Astrocyte of the cerebellum (primary cell): ENCODE data around the gene NLRP9.

Source experiments
- DNase-seq: peaks from one replicate; pipeline ENCODE4 v3.0.0-alpha.2; 2011; ENCODE audit warnings: low read depth
- H3K4me3 ChIP-seq: 2 replicates; pipeline ENCODE4 v1.5.1; 2011; ENCODE audit warnings: mild to moderate bottlenecking, low read depth, low read length, moderate library complexity
- CTCF ChIP-seq: IDR thresholded peaks from 2 replicates; pipeline ENCODE4 v1.5.1; 2012; ENCODE audit warnings: low read length, low read depth, moderate library complexity, mild to moderate bottlenecking; ENCODE audit errors: missing control alignments
- in situ Hi-C: cut with HindIII; loops from 2 replicates; pipeline ENCODE4 v1.10.0; 2017; ENCODE audit warnings: low sequenced_read_pairs

NLRP9 gene

GRCh38 chr19:55676889-55677505 lies 61.2 kb downstream of the NLRP9 start:
- H3K4me3 ChIP-seq: peak overlapping the region; percentile 59
- no peak for DNase-seq
- TF ChIP-seq CTCF: no peak
- in situ Hi-C loops: no loop called here

GRCh38 chr19:55676383-55676782 lies 61.8 kb downstream of the NLRP9 start:
- peak overlapping the region; percentile 59 for H3K4me3 ChIP-seq
- no peak for DNase-seq
- in situ Hi-C loops: no loop called here
- no peak for TF ChIP-seq CTCF

- in situ Hi-C loops: no loop called here
- no peak for TF ChIP-seq CTCF
- no peak for DNase-seq
Observed at GRCh38 chr19:55675661-55676354, 62.4 kb downstream of the NLRP9 start.

GRCh38 chr19:55674841-55675660 lies 63.2 kb downstream of the NLRP9 start, which contains the start of gene EPN1:
Gene EPN1 (plus strand): TSS chr19:55675226. CDS start chr19:55678628, 3,402 bp downstream.
- DNase-seq: peak; percentile 91
- no peak for TF ChIP-seq CTCF
- peak within 1 kb of the TSS; percentile 59 for H3K4me3 ChIP-seq
- in situ Hi-C loops: no loop called here

More at GRCh38 chr19:55675661-55676354, 62.4 kb downstream of the NLRP9 start:
- peak overlapping the region; percentile 59 for H3K4me3 ChIP-seq

GRCh38 chr19:55674459-55674840 lies 63.8 kb downstream of the NLRP9 start:
- in situ Hi-C loops: no loop called here
- no peak for DNase-seq
- H3K4me3 ChIP-seq: peak overlapping the region; percentile 59
- TF ChIP-seq CTCF: no peak

GRCh38 chr19:55673889-55674288 lies 64.3 kb downstream of the NLRP9 start:
- H3K4me3 ChIP-seq: no peak overlapping the region
- in situ Hi-C loops: no loop called here
- no peak for TF ChIP-seq CTCF
- DNase-seq: no peak
